ENCODE results near the gene ART5.

GRCh38 chr11:3614742-3615171 is 27.0 kb downstream of the ART5 start:
- no peak for TF ChIP-seq MAX (IDR thresholded peaks at IDR 0.05)
- TF ChIP-seq YY1 (IDR thresholded peaks at IDR 0.05; ENCODE audit: low read depth) = no peak
- TF ChIP-seq ZBTB7A (IDR thresholded peaks at IDR 0.05; ENCODE audit: low read depth) = no peak

Data from Ishikawa (cell line).